OCI-LY3 (cell line): Measurements from ENCODE around the gene SEC14L6.

Experiments
- CTCF ChIP-seq: fragments of 200-600, 300-600 bp; sonication (generic); IDR thresholded peaks from 2 replicates; pipeline ENCODE4 v1.5.1; 2014; ENCODE audit warnings: antibody characterized with exemption, low read length, low read depth
- EZH2phosphoT487 ChIP-seq: fragments of 200-600 bp; shearing (Covaris generic); IDR thresholded peaks from 2 replicates; pipeline ENCODE4 v1.6.1; 2018; ENCODE audit warnings: antibody characterized with exemption, mixed run types, low read depth

- TF ChIP-seq CTCF (no peak), EZH2phosphoT487 (no peak)
These were observed 10.7 kb upstream of the SEC14L6 start for GRCh38 chr22:30557243-30557642.
